H54 (cell line): ENCODE measurements around the gene TCF25.
"Not testable (repeated sequence)": the region's sequence is repeated elsewhere in the genome, so short reads cannot be mapped to it uniquely, and the experiment has no call there.

Source experiments
- DNase-seq: peaks from one replicate; pipeline ENCODE4 v3.0.0; 2011; ENCODE audit warnings: low spot score, mixed read lengths; ENCODE audit not compliant: insufficient read length
- FAIRE-seq: peaks from 3 replicates; lab custom pipeline; 2011; peaks lifted over from hg19 to GRCh38; lab: Jason Lieb, UNC
- POLR2A ChIP-seq: IDR thresholded peaks from 2 replicates; pipeline ENCODE4 v1.6.1; 2011; ENCODE audit warnings: low read depth, mild to moderate bottlenecking, low read length

Gene TCF25

GRCh38 chr16:89873109-89873971 is at the start of gene TCF25:
Gene TCF25 (plus strand): TSS chr16:89873592. CDS start chr16:89873668, 76 bp downstream.
- TF ChIP-seq POLR2A: peak; percentile 55
- FAIRE-seq (no peak), DNase-seq (peak; percentile 82)

- not testable (repeated sequence) for FAIRE-seq, DNase-seq
These were observed 49.6 kb upstream of the TCF25 start for GRCh38 chr16:89823824-89824148.

GRCh38 chr16:89826531-89827382 is 46.6 kb upstream of the TCF25 start:
- TF ChIP-seq POLR2A: no peak
- DNase-seq: no peak
- FAIRE-seq: no peak

GRCh38 chr16:89827383-89828198 is 45.8 kb upstream of the TCF25 start:
- DNase-seq (peak; percentile 53), FAIRE-seq (no peak)
- TF ChIP-seq POLR2A: 0 out of 2 replicates have a peak, but pooled peaks have one; percentile 27

GRCh38 chr16:89828199-89828869 is 45.1 kb upstream of the TCF25 start, which contains the start of gene SPIRE2:
Gene SPIRE2 (plus strand): TSS chr16:89828475. CDS start chr16:89828551, 76 bp downstream.
- peak; percentile 68 for TF ChIP-seq POLR2A
- FAIRE-seq (no peak), DNase-seq (peak; percentile 65)

GRCh38 chr16:89828870-89829629 is 44.3 kb upstream of the TCF25 start:
- DNase-seq (peak; percentile 30), FAIRE-seq (no peak)
- TF ChIP-seq POLR2A: no peak

GRCh38 chr16:89829630-89830437 is 43.6 kb upstream of the TCF25 start:
- DNase-seq (no peak), FAIRE-seq (no peak)
- no peak for TF ChIP-seq POLR2A

GRCh38 chr16:89831810-89832328 is 41.5 kb upstream of the TCF25 start:
- DNase-seq (no peak), FAIRE-seq (no peak)
- no peak for TF ChIP-seq POLR2A

- not testable (repeated sequence) for FAIRE-seq, DNase-seq
These were observed 39.6 kb upstream of the TCF25 start for GRCh38 chr16:89833664-89834363.

GRCh38 chr16:89834813-89835363 is 38.5 kb upstream of the TCF25 start:
- not testable (repeated sequence) for DNase-seq, FAIRE-seq

GRCh38 chr16:89836484-89836883 is 36.9 kb upstream of the TCF25 start:
- not testable (repeated sequence) for DNase-seq, FAIRE-seq
